ENCODE measurements around the gene ADAM12. TPM values are rescaled to one million over a fixed set of nuclear protein-coding genes. Genes with fewer than 3 reads are reported as not detected.

The ADAM12 gene
- total RNA-seq, 1 donor from 2014 or later, result 8.0 TPM

GRCh38 chr10:126037946-126038345 lies 350.3 kb downstream of the ADAM12 start:
- no peaks in the 10 kb centered on the region for H3K27me3 Mint-ChIP-seq (ENCODE audit: insufficient read depth, low read depth)
- Histone ChIP-seq H3F3A (ENCODE audit: low read depth) (no peaks in the 10 kb centered on the region), H3K27me3 (no peaks in the 10 kb centered on the region), H3K9ac (no peak overlapping the region), H2AFZ (replicated peaks) (no peak overlapping the region), H3K79me2 (ENCODE audit: low read depth) (no peaks in the 10 kb centered on the region), H3K4me1 (no peaks in the 10 kb centered on the region), H3K36me3 (no peaks in the 10 kb centered on the region), H3K9me3 (ENCODE audit: low read depth) (no peaks in the 10 kb centered on the region), H4K20me1 (ENCODE audit: low read depth) (no peaks in the 10 kb centered on the region), H3K27ac (no peak overlapping the region), H3K4me3 (no peak overlapping the region), H3K4me2 (no peak overlapping the region)
- H3K4me3 Mint-ChIP-seq, result no peak overlapping the region
- peaks cover 22% of the 10 kb centered on the region for H3K4me1 Mint-ChIP-seq
- H3K9me3 Mint-ChIP-seq, result peaks cover 7% of the 10 kb centered on the region
- TF ChIP-seq CTCF (IDR thresholded peaks at IDR 0.05) (no peak), EZH2phosphoT487 (IDR thresholded peaks at IDR 0.05) (no peak), EZH2 (IDR thresholded peaks at IDR 0.05) (no peak)
- no peaks in the 10 kb centered on the region for H3K36me3 Mint-ChIP-seq
- DNase-seq (ENCODE audit: low spot score), result no peak
- H3K27ac Mint-ChIP-seq, result no peak overlapping the region

- Histone ChIP-seq H3K4me2 (no peak overlapping the region), H3K4me3 (no peak overlapping the region), H2AFZ (replicated peaks) (no peak overlapping the region), H3F3A (ENCODE audit: low read depth) (no peaks in the 10 kb centered on the region), H3K9ac (no peak overlapping the region), H3K27ac (no peak overlapping the region), H3K4me1 (no peaks in the 10 kb centered on the region), H3K36me3 (no peaks in the 10 kb centered on the region), H3K27me3 (no peaks in the 10 kb centered on the region), H3K79me2 (ENCODE audit: low read depth) (no peaks in the 10 kb centered on the region), H3K9me3 (ENCODE audit: low read depth) (no peaks in the 10 kb centered on the region), H4K20me1 (ENCODE audit: low read depth) (no peaks in the 10 kb centered on the region)
- peaks cover 10% of the 10 kb centered on the region for H3K4me1 Mint-ChIP-seq
- H3K27me3 Mint-ChIP-seq (ENCODE audit: insufficient read depth, low read depth), result no peaks in the 10 kb centered on the region
- no peak for DNase-seq (ENCODE audit: low spot score)
- H3K36me3 Mint-ChIP-seq, result no peaks in the 10 kb centered on the region
- H3K4me3 Mint-ChIP-seq, result no peak overlapping the region
- TF ChIP-seq EZH2 (IDR thresholded peaks at IDR 0.05) (no peak), CTCF (IDR thresholded peaks at IDR 0.05) (no peak), EZH2phosphoT487 (IDR thresholded peaks at IDR 0.05) (no peak)
- no peak overlapping the region for H3K27ac Mint-ChIP-seq
- H3K9me3 Mint-ChIP-seq, result peaks cover 7% of the 10 kb centered on the region
Observed at GRCh38 chr10:126036515-126036914, 351.8 kb downstream of the ADAM12 start.

GRCh38 chr10:126034586-126034985 lies 353.7 kb downstream of the ADAM12 start:
- Mint-ChIP-seq H3K27ac (no peak overlapping the region), H3K4me1 (no peaks in the 10 kb centered on the region), H3K9me3 (peaks cover 7% of the 10 kb centered on the region), H3K36me3 (no peaks in the 10 kb centered on the region), H3K27me3 (ENCODE audit: insufficient read depth, low read depth) (no peaks in the 10 kb centered on the region), H3K4me3 (no peak overlapping the region)
- Histone ChIP-seq H3K4me1 (no peaks in the 10 kb centered on the region), H2AFZ (replicated peaks) (no peak overlapping the region), H3K27me3 (no peaks in the 10 kb centered on the region), H4K20me1 (ENCODE audit: low read depth) (no peaks in the 10 kb centered on the region), H3K4me3 (no peak overlapping the region), H3K9me3 (ENCODE audit: low read depth) (no peaks in the 10 kb centered on the region), H3K79me2 (ENCODE audit: low read depth) (no peaks in the 10 kb centered on the region), H3K36me3 (no peaks in the 10 kb centered on the region), H3K9ac (no peak overlapping the region), H3K27ac (no peak overlapping the region), H3K4me2 (no peak overlapping the region), H3F3A (ENCODE audit: low read depth) (no peaks in the 10 kb centered on the region)
- no peak for DNase-seq (ENCODE audit: low spot score)
- no peak for TF ChIP-seq EZH2 (IDR thresholded peaks at IDR 0.05)

- H3K9me3 ChIP-seq (ENCODE audit: low read depth), result no peaks in the 10 kb centered on the region
- no peaks in the 10 kb centered on the region for H3K27me3 Mint-ChIP-seq (ENCODE audit: insufficient read depth, low read depth)
- H3K4me1 Mint-ChIP-seq, result no peaks in the 10 kb centered on the region
- H3K4me2 ChIP-seq, result no peak overlapping the region
- TF ChIP-seq EZH2phosphoT487 (IDR thresholded peaks at IDR 0.05) (no peak), EZH2 (IDR thresholded peaks at IDR 0.05) (no peak), CTCF (IDR thresholded peaks at IDR 0.05) (no peak)
- H3K36me3 ChIP-seq, result no peaks in the 10 kb centered on the region
- no peak overlapping the region for H3K4me3 ChIP-seq
- no peaks in the 10 kb centered on the region for H3F3A ChIP-seq (ENCODE audit: low read depth)
- peaks cover 29% of the 10 kb centered on the region for H3K9me3 Mint-ChIP-seq
- DNase-seq (ENCODE audit: low spot score), result no peak
- H3K27ac Mint-ChIP-seq, result no peak overlapping the region
- no peaks in the 10 kb centered on the region for H3K79me2 ChIP-seq (ENCODE audit: low read depth)
- no peak overlapping the region for H3K9ac ChIP-seq
- no peaks in the 10 kb centered on the region for H3K36me3 Mint-ChIP-seq
- H3K4me1 ChIP-seq, result no peaks in the 10 kb centered on the region
- H3K27me3 ChIP-seq, result no peaks in the 10 kb centered on the region
- H4K20me1 ChIP-seq (ENCODE audit: low read depth), result no peaks in the 10 kb centered on the region
- no peak overlapping the region for H3K27ac ChIP-seq
- no peak overlapping the region for H2AFZ ChIP-seq (replicated peaks)
- H3K4me3 Mint-ChIP-seq, result no peak overlapping the region
Observed at GRCh38 chr10:126029999-126030398, 358.3 kb downstream of the ADAM12 start.
